Raji (cell line): ENCODE measurements around the gene LPAR4.

Experiments
- POLR2A ChIP-seq: IDR thresholded peaks from 2 replicates; pipeline ENCODE4 v1.6.1; 2011; ENCODE audit warnings: low read depth, low read length, control low read depth; ENCODE audit not compliant: insufficient read depth

The LPAR4 gene, protein sequence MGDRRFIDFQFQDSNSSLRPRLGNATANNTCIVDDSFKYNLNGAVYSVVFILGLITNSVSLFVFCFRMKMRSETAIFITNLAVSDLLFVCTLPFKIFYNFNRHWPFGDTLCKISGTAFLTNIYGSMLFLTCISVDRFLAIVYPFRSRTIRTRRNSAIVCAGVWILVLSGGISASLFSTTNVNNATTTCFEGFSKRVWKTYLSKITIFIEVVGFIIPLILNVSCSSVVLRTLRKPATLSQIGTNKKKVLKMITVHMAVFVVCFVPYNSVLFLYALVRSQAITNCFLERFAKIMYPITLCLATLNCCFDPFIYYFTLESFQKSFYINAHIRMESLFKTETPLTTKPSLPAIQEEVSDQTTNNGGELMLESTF

GRCh38 chrX:78747489-78747888 is at the start of gene LPAR4:
Gene LPAR4, plus strand, starts transcription at chrX:78747720. Its CDS starts 7,150 bp downstream, at chrX:78754870.
- TF ChIP-seq POLR2A: no peak

DNA sequence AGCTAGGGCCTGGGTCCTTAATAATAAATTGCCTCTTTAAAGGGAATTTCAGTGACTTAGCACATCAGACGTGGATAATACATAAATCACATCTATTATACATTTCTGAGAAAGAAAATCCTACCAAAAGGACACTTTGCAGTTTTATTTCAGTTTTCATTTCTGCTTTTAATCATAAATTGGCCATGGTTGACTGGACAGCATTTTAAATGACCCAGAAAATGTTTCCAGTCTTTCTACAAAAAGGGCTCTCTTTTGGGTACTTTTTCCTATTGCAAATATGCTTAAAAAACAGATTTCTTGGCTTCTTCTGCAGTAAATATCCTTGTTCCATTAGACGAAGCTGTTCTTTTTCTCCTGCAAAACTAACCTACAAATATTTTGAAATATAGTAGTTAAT is 41.4 kb upstream of the LPAR4 start:
- TF ChIP-seq POLR2A: no peak

- no peak for TF ChIP-seq POLR2A
Observed at GRCh38 chrX:78708262-78708661, 39.3 kb upstream of the LPAR4 start.

DNA sequence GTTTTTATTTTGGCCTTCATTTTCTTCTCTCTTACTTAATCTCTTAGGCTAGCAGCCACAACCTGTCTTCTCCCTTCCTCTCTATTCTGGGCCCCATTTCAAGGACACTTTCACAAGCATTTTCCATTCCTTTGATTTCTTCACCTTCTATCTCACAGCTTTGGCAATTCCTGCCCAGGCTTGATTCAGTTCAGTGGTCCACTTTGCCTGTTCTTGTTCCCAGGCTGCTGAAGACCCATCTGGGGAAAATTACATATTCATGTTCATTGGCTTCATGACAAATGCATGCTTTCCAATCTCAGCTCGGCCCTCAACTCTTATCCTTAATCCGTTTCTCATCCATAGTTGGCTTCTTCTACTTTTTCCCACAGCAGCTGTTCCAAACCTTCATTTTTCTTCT is 38.7 kb upstream of the LPAR4 start:
- no peak for TF ChIP-seq POLR2A

GRCh38 chrX:78710171-78710570 is 37.3 kb upstream of the LPAR4 start:
- no peak for TF ChIP-seq POLR2A

DNA sequence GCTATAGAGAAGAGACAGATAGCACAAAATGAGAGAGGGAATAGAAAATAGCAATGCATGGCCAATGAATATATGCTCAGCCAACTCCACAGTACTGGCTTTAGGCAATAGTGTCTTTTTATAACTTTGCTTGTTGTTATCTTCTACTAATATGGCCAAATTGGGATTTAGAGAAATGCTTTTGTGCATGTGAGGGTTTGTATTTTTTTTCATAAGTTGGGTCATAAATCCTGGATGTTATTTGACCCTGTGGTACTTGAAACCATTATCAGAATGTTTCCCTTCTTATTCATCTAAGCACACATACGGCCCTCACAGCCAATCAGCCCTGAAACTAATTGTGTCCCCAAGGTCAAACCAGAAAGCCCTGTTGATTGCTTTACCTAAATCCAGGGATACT is 35.2 kb upstream of the LPAR4 start:
- no peak for TF ChIP-seq POLR2A

DNA sequence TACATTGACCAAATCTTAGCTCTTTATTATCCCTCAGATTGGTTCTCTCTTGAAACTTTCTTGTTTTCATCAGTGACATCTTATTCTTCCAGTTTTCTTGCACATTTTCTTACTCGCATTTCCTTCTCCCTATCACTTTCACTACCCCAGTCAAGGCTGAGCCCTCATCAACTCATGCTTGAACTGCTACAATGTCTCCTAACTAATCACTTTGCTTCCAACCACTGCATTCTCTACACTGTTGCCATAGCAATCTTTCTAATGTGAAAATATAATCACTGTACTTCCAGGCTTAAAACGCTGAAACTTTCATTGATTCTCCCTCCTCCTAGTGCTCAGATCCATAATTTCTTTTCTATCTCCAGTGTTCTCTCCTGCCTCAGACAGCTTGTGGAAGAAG is 22.2 kb upstream of the LPAR4 start:
- no peak for TF ChIP-seq POLR2A

- no peak for TF ChIP-seq POLR2A
Observed at GRCh38 chrX:78746496-78746895, 1.0 kb upstream of the LPAR4 start.

DNA sequence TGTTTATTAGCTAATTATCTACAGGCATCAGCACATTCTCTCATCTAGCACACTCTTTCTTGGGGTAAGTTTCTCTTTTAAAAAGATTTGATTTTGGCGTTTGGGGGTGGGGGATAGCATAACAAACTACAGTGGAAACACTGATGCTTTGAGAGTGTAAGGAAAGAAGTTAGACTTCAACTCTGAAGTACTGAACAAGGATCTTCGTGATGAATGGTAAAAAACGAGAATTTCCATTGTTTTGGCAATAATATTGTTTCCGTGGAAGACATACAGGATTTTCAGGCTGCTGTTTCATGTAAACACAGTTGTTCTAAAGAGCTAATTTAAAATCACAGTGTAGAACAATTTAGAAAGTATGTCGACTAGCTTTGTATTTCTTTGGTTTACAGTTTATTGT is 451 bp downstream of the LPAR4 start:
- no peak for TF ChIP-seq POLR2A

DNA sequence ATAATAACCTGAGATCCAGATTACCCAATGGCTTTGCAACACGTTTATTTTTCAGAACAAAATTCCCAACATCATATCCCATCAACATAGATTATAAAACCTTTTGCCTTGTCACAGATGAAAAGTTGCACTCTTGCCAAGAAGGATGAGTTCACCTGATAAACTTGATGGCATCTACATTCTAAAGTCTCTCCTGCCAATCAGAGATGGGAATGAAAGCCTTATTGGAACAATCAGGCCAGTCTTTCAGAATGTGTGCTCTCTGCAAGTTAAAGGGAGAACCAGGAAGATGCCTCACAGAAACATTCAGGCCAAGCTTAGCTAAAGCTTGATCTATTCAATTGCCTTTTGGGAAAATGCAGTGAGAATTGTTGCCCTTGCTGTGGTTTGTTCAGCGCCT is 1.3 kb downstream of the LPAR4 start:
- no peak for TF ChIP-seq POLR2A

DNA sequence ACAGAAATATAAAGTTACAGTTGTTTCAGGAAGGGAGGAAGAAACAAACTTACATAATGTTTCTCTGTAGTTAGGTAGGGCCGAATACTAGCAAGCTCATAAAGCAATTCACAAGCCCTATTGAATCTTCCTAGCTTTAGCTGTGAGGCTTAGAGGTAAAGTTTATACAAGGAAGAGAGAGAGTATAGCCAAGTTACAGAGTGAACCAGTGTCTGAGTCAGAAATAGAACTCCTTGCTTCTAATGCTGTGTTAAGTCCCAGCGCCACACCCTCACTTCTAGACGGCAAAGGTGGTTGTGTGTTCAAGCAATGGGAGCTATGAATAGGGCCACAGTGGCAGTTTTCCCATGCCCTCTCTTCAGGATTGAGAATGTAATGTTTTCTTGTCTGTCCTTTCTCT is 6.1 kb downstream of the LPAR4 start:
- no peak for TF ChIP-seq POLR2A

- TF ChIP-seq POLR2A: no peak
Observed at GRCh38 chrX:78754917-78755316, 7.4 kb downstream of the LPAR4 start.

GRCh38 chrX:78759081-78759480 is 11.6 kb downstream of the LPAR4 start:
- TF ChIP-seq POLR2A: no peak

DNA sequence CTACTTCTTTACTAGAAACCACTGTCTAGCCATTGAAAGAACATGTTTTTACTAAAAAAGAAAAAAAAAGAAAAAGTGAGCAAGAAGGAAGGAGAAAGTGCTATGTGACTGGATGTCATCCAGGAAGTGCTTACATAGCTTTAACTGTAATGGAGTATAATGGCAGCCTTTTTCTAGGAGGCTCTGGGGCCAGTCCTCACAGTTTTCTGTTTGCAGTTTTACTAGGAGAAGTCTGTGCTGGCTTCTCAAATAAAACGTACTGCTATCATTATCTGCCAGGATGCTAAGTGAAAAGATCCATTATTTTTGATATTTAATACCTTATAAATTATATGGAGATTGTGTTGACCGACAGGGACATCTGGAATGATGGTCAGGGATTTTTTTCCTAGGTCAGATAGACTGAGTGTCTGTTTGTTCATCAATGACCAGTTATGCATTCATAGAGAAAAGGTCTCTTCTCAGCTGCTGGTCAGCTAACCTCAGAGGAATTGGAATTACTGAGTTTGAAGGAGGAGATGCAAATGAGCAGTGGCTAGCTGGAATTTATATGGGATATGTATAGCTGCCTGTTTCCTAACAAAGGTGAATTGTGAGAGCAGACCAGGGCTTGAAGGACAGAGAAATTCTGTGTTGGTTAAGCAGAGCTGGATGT is 21.7 kb downstream of the LPAR4 start:
- TF ChIP-seq POLR2A: no peak

GRCh38 chrX:78769946-78770345 is 22.4 kb downstream of the LPAR4 start:
- TF ChIP-seq POLR2A: no peak

DNA sequence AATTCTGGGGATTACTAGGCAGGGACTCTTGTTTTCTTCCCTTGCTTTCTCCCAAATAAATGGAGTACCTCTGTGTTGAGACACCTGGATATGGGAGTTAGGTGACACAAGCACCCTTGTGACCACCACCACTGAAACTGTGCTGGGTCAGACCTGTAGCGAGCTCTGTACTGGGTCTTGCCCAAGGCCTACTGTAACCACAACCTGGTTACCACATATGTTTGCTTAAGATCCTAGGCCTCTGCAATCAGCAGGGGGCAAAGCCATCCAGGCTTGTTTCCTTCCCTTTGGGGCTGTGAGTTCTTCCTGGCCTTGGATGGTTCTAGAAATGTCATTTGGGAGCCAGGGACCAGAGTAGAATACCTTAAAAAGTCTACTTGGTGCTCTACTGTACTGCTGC is 49.4 kb downstream of the LPAR4 start:
- no peak for TF ChIP-seq POLR2A

DNA sequence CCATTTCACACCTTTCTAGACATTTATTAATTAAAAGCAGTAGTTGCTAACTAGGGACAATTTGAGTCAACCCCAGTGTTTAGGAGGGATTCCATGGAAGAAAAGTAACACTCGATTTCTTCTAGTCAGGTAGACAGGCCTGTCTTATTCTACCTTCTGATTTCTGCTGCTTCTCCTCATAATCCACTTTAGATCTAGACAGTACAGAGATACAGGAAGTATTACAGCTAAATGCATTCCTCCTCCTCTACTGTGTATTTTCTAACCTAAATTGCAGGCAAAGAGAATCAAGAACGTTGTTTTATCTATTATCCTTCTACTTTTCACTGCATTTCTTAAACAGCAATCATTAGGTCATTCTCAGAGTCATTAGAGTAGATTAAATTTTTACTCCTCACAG is 52.6 kb downstream of the LPAR4 start:
- no peak for TF ChIP-seq POLR2A
